ENCODE results near the gene ACVR1B. TPM values are rescaled to one million over a fixed set of nuclear protein-coding genes. Genes with fewer than 3 reads are reported as not detected.

ACVR1B gene
- total RNA-seq, 2 donors from 2014 or later, result 39.6 to 43.3 TPM

GRCh38 chr12:51922146-51922545 lies 29.4 kb upstream of the ACVR1B start:
- Histone ChIP-seq H3K9me3 (no peaks in the 10 kb centered on the region), H3K4me1 (replicated peaks) (no peaks in the 10 kb centered on the region), H3K27ac (no peak overlapping the region), H3K4me3 (no peak overlapping the region), H3K27me3 (replicated peaks; ENCODE audit: insufficient read depth) (no peaks in the 10 kb centered on the region), H3K36me3 (no peaks in the 10 kb centered on the region)
- DNase-seq (ENCODE audit: low spot score), result no peak
- no peak for TF ChIP-seq CTCF (IDR thresholded peaks at IDR 0.05)
- no peak for TF ChIP-seq POLR2A (IDR thresholded peaks at IDR 0.05)
- TF ChIP-seq POLR2AphosphoS5 (IDR thresholded peaks at IDR 0.05), result no peak
- intact Hi-C loops (cut with DNase I), result no loop called here
- WGBS, result 100% methylated on average over 2 of the region's 2 CpGs

GRCh38 chr12:51922762-51923505 lies 28.6 kb upstream of the ACVR1B start:
- Histone ChIP-seq H3K27me3 (replicated peaks; ENCODE audit: insufficient read depth) (no peaks in the 10 kb centered on the region), H3K27ac (no peak overlapping the region), H3K36me3 (no peaks in the 10 kb centered on the region), H3K4me3 (no peak overlapping the region), H3K4me1 (replicated peaks) (no peaks in the 10 kb centered on the region), H3K9me3 (no peaks in the 10 kb centered on the region)
- WGBS, result 64% methylated on average over 16 of the region's 16 CpGs
- DNase-seq (ENCODE audit: low spot score), result no peak
- no peak for TF ChIP-seq CTCF (IDR thresholded peaks at IDR 0.05)
- TF ChIP-seq POLR2A (IDR thresholded peaks at IDR 0.05), result no peak
- TF ChIP-seq POLR2AphosphoS5 (IDR thresholded peaks at IDR 0.05), result peak; percentile 20
- intact Hi-C loops (cut with DNase I), result no loop called here

DNA sequence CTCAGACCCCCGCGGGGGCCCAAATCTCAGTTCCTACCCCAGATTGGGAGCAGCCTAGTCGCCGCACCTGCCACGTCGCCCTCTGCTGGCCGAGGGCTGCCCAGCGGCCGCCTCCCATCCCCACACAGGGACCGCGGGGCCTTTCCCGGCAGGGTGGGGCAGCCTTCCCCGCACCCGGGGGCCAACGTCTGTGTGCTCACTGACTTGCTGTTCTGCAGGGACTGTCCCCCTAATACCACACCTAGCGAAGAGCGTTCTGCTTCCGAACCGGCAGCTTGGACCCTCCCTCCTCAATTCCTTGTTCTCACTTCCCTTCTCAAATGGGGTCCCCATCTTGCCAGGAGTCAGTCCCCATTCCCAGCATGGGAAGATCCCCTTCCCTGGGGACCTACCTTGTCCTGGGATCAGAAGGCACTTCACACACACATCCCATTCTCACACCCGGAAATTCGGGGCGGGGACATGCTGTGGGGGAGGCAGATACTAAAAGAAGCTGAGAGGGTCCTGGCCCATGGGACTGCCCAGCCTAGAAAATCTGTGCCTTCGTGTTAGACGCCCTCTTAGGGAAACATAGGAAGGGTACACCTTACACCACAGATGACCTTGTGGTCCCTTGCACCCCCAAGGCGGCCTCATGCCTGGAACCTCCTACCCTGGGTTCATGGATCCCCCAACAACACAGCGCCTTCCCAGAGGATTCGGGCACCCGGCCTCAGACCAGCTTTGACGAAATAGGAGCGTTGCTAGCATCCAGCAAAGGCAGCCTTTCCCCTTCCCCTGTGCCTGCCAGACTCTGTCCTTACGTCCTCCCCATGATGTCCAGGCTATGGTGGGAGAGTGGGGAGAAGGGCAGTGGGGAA lies 27.8 kb upstream of the ACVR1B start:
- intact Hi-C loops (cut with DNase I), result no loop called here

DNA sequence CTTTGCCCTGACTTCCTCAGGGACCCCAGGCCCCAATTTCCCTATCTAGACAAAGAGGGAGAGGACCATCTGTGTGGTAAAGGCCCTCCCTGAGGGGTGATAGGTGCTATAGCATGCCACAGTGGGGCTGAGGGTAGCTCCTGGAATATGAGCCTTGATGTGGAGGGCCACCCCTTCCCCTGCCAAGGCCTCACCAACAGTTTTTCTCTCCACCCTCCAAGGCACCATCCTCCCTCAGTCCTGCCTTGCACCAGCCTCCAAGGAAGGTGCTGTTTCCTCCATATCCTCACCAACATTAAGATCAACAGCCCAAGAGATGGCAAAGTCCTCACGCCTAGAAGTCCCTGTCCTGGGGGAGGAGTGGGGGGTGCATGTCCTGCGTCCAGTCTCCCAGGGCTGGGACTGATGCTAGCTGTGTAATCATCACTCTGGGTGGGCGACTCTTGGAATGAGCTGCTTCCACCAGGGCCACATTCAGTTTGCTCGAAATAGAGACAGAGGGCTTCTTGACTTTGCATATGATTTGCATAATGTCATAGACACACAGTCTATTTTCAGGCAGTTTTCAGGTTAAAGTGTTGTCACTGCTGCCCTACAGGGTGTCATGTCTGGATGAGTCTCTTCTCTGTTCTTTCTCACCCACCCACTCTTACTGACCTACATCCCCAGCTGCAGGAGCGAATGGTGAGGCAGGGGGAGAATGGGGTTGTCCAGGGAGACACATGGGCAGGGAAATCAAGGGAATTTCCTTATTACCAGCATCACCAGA lies 26.8 kb upstream of the ACVR1B start:
- no peak for DNase-seq (ENCODE audit: low spot score)
- intact Hi-C loops (cut with DNase I), result no loop called here

More for the DNA sequence above, 27.8 kb upstream of the ACVR1B start:
- Histone ChIP-seq H3K27me3 (replicated peaks; ENCODE audit: insufficient read depth) (no peaks in the 10 kb centered on the region), H3K9me3 (no peaks in the 10 kb centered on the region), H3K27ac (no peak overlapping the region), H3K4me1 (replicated peaks) (no peaks in the 10 kb centered on the region), H3K4me3 (no peak overlapping the region), H3K36me3 (no peaks in the 10 kb centered on the region)
- TF ChIP-seq POLR2AphosphoS5 (IDR thresholded peaks at IDR 0.05), result no peak
- peak; percentile 37 to 63 (median 50) for TF ChIP-seq CTCF (IDR thresholded peaks at IDR 0.05)
- TF ChIP-seq POLR2A (IDR thresholded peaks at IDR 0.05), result no peak
- WGBS, result 39% methylated on average over 31 of the region's 31 CpGs
- no peak for DNase-seq (ENCODE audit: low spot score)

More for the DNA sequence above, 26.8 kb upstream of the ACVR1B start:
- H3K27me3 ChIP-seq (replicated peaks; ENCODE audit: insufficient read depth), result no peaks in the 10 kb centered on the region
- H3K4me1 ChIP-seq (replicated peaks), result no peaks in the 10 kb centered on the region
- no peaks in the 10 kb centered on the region for H3K36me3 ChIP-seq
- WGBS, result 90% methylated on average over 4 of the region's 5 CpGs
- TF ChIP-seq POLR2A (IDR thresholded peaks at IDR 0.05) (no peak), POLR2AphosphoS5 (IDR thresholded peaks at IDR 0.05) (no peak), CTCF (IDR thresholded peaks at IDR 0.05) (no peak)
- no peaks in the 10 kb centered on the region for H3K9me3 ChIP-seq
- H3K4me3 ChIP-seq, result no peak overlapping the region
- H3K27ac ChIP-seq, result no peak overlapping the region

Measured in prostate gland (tissue), 2 donors.